ENCODE data around the gene N4BP3.
"Not testable (repeated sequence)": the region's sequence is repeated elsewhere in the genome, so short reads cannot be mapped to it uniquely, and the experiment has no call there.

N4BP3 gene

GRCh38 chr5:178074266-178074952, 38.9 kb upstream of the N4BP3 start:
- H3K27ac ChIP-seq (ENCODE audit: low read length) = no peak overlapping the region
- no peak overlapping the region for H3K4me2 ChIP-seq (ENCODE audit: insufficient read depth, low read length)
- H4K20me1 ChIP-seq (ENCODE audit: insufficient read depth, low read length) = no peaks in the 10 kb centered on the region; the same call in 1 of the 2 replicates
- H3K9ac ChIP-seq (ENCODE audit: low read depth, low read length) = no peak overlapping the region
- no peaks in the 10 kb centered on the region for H3K79me2 ChIP-seq (ENCODE audit: insufficient read depth, low read length)
- no peaks in the 10 kb centered on the region for H3K4me1 ChIP-seq (ENCODE audit: insufficient read depth, low read length)
- no peak overlapping the region for H3K4me3 ChIP-seq (ENCODE audit: low read depth in 1 of 2, low read length in 2 of 2)
- H3K27me3 ChIP-seq (ENCODE audit: insufficient read depth, low read length, poor library complexity) = peaks cover 24% of the 10 kb centered on the region
- TF ChIP-seq EZH2 (IDR thresholded peaks at IDR 0.05; ENCODE audit: borderline replicate concordance, low read depth, low read length, severe bottlenecking) (no peak), CTCF (IDR thresholded peaks at IDR 0.05; ENCODE audit: borderline replicate concordance, extremely low read depth, low read length, poor library complexity, severe bottlenecking) (peak; percentile 11)
- no peak overlapping the region for H2AFZ ChIP-seq (ENCODE audit: low read depth, low read length)
- ATAC-seq (ENCODE audit: insufficient read depth, low read depth) (no peak), DNase-seq (no peak)
- no peaks in the 10 kb centered on the region for H3K9me3 ChIP-seq (ENCODE audit: insufficient read depth, low read length, severe bottlenecking)
- H3K36me3 ChIP-seq (ENCODE audit: insufficient read depth, low read length) = no peaks in the 10 kb centered on the region

- H3K36me3 ChIP-seq (ENCODE audit: insufficient read depth, low read length); H3K9ac ChIP-seq (ENCODE audit: low read depth, low read length); H3K27ac ChIP-seq (ENCODE audit: low read length); H3K9me3 ChIP-seq (ENCODE audit: insufficient read depth, low read length, severe bottlenecking); H3K4me2 ChIP-seq (ENCODE audit: insufficient read depth, low read length); H2AFZ ChIP-seq (ENCODE audit: low read depth, low read length); H3K79me2 ChIP-seq (ENCODE audit: insufficient read depth, low read length); ATAC-seq (ENCODE audit: insufficient read depth, low read depth); H3K4me3 ChIP-seq (ENCODE audit: low read depth in 1 of 2, low read length in 2 of 2); H3K4me1 ChIP-seq (ENCODE audit: insufficient read depth, low read length); DNase-seq; H4K20me1 ChIP-seq (ENCODE audit: insufficient read depth, low read length): not testable (repeated sequence)
- peaks cover 23% of the 10 kb centered on the region for H3K27me3 ChIP-seq (ENCODE audit: insufficient read depth, low read length, poor library complexity)
These were observed 36.4 kb upstream of the N4BP3 start for GRCh38 chr5:178076965-178077364.

- Histone ChIP-seq H2AFZ (ENCODE audit: low read depth, low read length) (no peak overlapping the region), H3K4me3 (ENCODE audit: low read depth in 1 of 2, low read length in 2 of 2) (no peak overlapping the region), H3K27me3 (ENCODE audit: insufficient read depth, low read length, poor library complexity) (peaks cover 23% of the 10 kb centered on the region), H3K4me2 (ENCODE audit: insufficient read depth, low read length) (no peak overlapping the region), H3K4me1 (ENCODE audit: insufficient read depth, low read length) (no peaks in the 10 kb centered on the region), H3K9ac (ENCODE audit: low read depth, low read length) (no peak overlapping the region), H3K9me3 (ENCODE audit: insufficient read depth, low read length, severe bottlenecking) (no peaks in the 10 kb centered on the region), H4K20me1 (ENCODE audit: insufficient read depth, low read length) (no peaks in the 10 kb centered on the region; the same call in 1 of the 2 replicates), H3K79me2 (ENCODE audit: insufficient read depth, low read length) (no peaks in the 10 kb centered on the region), H3K36me3 (ENCODE audit: insufficient read depth, low read length) (no peaks in the 10 kb centered on the region), H3K27ac (ENCODE audit: low read length) (no peak overlapping the region)
- ATAC-seq (ENCODE audit: insufficient read depth, low read depth) (no peak), DNase-seq (no peak)
- no peak for TF ChIP-seq CTCF (IDR thresholded peaks at IDR 0.05; ENCODE audit: borderline replicate concordance, extremely low read depth, low read length, poor library complexity, severe bottlenecking)
These were observed 35.6 kb upstream of the N4BP3 start for GRCh38 chr5:178077751-178078150.

GRCh38 chr5:178078197-178079010, 34.9 kb upstream of the N4BP3 start:
- no peaks in the 10 kb centered on the region for H3K4me1 ChIP-seq (ENCODE audit: insufficient read depth, low read length)
- no peak overlapping the region for H3K27ac ChIP-seq (ENCODE audit: low read length)
- H3K27me3 ChIP-seq (ENCODE audit: insufficient read depth, low read length, poor library complexity) = peaks cover 23% of the 10 kb centered on the region
- TF ChIP-seq EZH2 (IDR thresholded peaks at IDR 0.05; ENCODE audit: borderline replicate concordance, low read depth, low read length, severe bottlenecking) (no peak), CTCF (IDR thresholded peaks at IDR 0.05; ENCODE audit: borderline replicate concordance, extremely low read depth, low read length, poor library complexity, severe bottlenecking) (no peak)
- no peak overlapping the region for H3K4me2 ChIP-seq (ENCODE audit: insufficient read depth, low read length)
- no peaks in the 10 kb centered on the region for H3K79me2 ChIP-seq (ENCODE audit: insufficient read depth, low read length)
- H3K4me3 ChIP-seq (ENCODE audit: low read depth in 1 of 2, low read length in 2 of 2) = no peak overlapping the region
- no peak overlapping the region for H2AFZ ChIP-seq (ENCODE audit: low read depth, low read length)
- no peaks in the 10 kb centered on the region for H3K9me3 ChIP-seq (ENCODE audit: insufficient read depth, low read length, severe bottlenecking)
- ATAC-seq (ENCODE audit: insufficient read depth, low read depth) (no peak), DNase-seq (no peak)
- H4K20me1 ChIP-seq (ENCODE audit: insufficient read depth, low read length) = no peaks in the 10 kb centered on the region; the same call in 1 of the 2 replicates
- no peak overlapping the region for H3K9ac ChIP-seq (ENCODE audit: low read depth, low read length)
- H3K36me3 ChIP-seq (ENCODE audit: insufficient read depth, low read length) = no peaks in the 10 kb centered on the region

All from DND-41 (cell line).